H1 (cell line): ENCODE measurements around the gene PPM1L. TPM values are rescaled to one million over a fixed set of nuclear protein-coding genes. Genes with fewer than 3 reads are reported as not detected.

Experiments used
- CBX5 ChIP-seq: fragments of 300-800, 300-1000 bp; sonication (generic); IDR thresholded peaks from 2 replicates; pipeline ENCODE4 v1.7.1; 2016; ENCODE audit warnings: antibody characterized with exemption, low read length, low read depth
- CHD2 ChIP-seq: IDR thresholded peaks from 2 replicates; pipeline ENCODE4 v1.6.1; 2012; ENCODE audit warnings: low read length, improper control_type of control experiment
- POU5F1 ChIP-seq: IDR thresholded peaks from 2 replicates; pipeline ENCODE4 v1.6.1; 2011; ENCODE audit warnings: low read depth, mild to moderate bottlenecking, low read length, moderate library complexity
- RFX5 ChIP-seq: IDR thresholded peaks from 2 replicates; pipeline ENCODE4 v1.6.1; 2011; ENCODE audit warnings: low read depth, low read length, improper control_type of control experiment, borderline replicate concordance
- polyA plus RNA-seq, 7 experiments: library from polyadenylated mRNA; depleted of rRNA in 3 of 7; stranded (reverse) in 5 of 7; unstranded in 2 of 7; fragments of >200 nt in 5 of 7; fragments of 200-250 nt in 2 of 7; gene quantifications; 1 replicate in 5 of 7; 2 replicates in 1 of 7; 4 replicates in 1 of 7; pipeline versions ENCODE4 v1.2.1 to v1.2.3, GENCODE V29; 2011 to 2013; ENCODE audit warnings: missing spikeins in 2 of 7, mixed read lengths in 2 of 7
- total RNA-seq: library from RNA; stranded (reverse); fragmentation: NEBNext Ultra II Directional; extraction: Animal tissue kit (Norgen Biotek cat#: 25700); gene quantifications from 2 replicates; pipeline ENCODE4 v1.2.1, GENCODE V29; 2021

PPM1L gene
- total and polyA plus RNA-seq, 2 of the 8 experiments (the other 6 are each of a cell fraction or from before 2014, with no cell fraction given): 2.8 to 18.1 TPM

DNA sequence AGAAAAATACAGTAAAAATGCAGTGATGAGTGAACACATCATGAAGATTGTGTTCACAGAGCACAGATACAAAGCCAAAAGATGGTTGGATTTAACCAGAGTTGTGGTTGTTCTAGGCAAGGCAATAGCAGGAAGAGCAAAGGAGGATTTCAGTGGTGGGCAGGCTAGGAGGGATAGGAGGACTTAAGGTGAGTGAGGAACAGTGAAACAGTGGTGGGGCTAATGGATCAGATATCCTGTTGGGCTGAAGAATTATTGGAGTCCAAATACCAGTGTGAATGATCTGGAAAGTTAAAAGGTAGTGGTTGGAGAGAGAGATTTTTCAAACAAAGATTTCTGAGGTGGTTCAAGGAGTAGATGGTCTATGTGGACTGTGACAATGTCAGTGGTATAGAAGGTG, 240.8 kb downstream of the PPM1L start (continued):
- TF ChIP-seq CBX5 (no peak), RFX5 (no peak), CHD2 (no peak), POU5F1 (no peak)
- TF ChIP-seq, all 59 proteins: peak for 0
